Measurements from ENCODE around the gene BET1L.

The BET1L gene, protein sequence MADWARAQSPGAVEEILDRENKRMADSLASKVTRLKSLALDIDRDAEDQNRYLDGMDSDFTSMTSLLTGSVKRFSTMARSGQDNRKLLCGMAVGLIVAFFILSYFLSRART

DNA sequence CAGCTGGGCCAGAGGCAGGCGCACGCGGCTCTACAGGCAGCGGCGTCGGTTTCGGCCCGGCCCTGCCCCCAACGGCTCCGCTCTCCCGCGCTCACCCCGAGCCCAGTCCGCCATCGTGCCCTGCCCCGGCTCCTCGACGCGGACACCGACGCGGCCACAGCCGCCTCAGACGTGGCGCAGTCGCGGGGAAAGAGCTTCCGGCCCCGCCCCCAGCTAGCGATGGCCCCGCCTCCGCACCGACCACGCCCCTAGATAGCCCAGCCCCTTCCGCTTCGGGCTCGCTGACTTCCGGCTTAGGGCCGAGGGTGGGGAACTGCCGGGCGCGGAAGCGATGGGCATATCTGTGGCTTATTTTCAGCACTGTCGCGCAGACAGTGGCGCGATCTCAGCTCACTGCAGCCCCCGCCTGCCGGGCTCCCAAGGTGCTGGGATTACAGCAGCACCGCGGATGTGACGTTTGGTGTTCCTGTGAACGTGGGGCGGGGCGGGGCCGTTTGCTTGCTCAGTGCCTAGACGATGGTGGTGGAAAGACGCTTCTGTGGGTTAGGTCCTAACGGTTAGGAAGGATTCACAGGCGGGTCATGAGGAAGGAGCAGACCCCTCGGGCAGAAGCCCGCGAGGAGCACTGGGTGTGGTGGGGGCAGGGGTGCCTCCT, at the start of gene BET1L, which contains the start of gene RIC8A:
BET1L (minus strand) TSS at position 192 of the 655 bp plus-strand sequence; CDS start at position 114, 78 bp downstream.
RIC8A (plus strand) TSS at position 501 of the 655 bp plus-strand sequence. CDS start 1,147 bp downstream, outside the sequence.
- TF ChIP-seq, protein P1, sequence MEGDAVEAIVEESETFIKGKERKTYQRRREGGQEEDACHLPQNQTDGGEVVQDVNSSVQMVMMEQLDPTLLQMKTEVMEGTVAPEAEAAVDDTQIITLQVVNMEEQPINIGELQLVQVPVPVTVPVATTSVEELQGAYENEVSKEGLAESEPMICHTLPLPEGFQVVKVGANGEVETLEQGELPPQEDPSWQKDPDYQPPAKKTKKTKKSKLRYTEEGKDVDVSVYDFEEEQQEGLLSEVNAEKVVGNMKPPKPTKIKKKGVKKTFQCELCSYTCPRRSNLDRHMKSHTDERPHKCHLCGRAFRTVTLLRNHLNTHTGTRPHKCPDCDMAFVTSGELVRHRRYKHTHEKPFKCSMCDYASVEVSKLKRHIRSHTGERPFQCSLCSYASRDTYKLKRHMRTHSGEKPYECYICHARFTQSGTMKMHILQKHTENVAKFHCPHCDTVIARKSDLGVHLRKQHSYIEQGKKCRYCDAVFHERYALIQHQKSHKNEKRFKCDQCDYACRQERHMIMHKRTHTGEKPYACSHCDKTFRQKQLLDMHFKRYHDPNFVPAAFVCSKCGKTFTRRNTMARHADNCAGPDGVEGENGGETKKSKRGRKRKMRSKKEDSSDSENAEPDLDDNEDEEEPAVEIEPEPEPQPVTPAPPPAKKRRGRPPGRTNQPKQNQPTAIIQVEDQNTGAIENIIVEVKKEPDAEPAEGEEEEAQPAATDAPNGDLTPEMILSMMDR (conservative IDR thresholded peaks at IDR 0.05; ENCODE audit: low read depth, low read length), result no peak
- DNase-seq (ENCODE audit: low read depth), result peak; percentile 98
- peak within 1 kb of the TSS; percentile 92 for H3K4me3 ChIP-seq (ENCODE audit: low read length)

DNA sequence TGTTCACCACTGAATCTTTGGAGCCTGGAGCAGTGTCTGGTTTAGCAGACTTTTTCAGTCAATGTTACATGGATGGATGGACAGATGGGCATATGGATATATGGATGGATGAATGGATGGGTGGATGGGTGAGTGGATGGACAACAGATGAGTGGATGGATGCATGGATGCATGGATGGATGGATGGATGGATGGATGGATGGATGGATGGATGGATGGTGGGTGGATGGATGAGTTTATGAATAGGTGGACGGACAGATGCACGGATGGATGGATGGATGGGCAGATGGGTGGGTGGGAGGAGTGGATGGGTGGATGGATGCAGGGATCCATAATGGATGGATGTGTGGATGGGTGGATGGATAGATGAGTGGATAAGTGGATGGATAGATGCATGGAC, 48.6 kb upstream of the BET1L start:
- no peak for DNase-seq (ENCODE audit: low read depth)
- TF ChIP-seq, protein P1 (conservative IDR thresholded peaks at IDR 0.05; ENCODE audit: low read depth, low read length), result no peak
- H3K4me3 ChIP-seq (ENCODE audit: low read length), result no peak overlapping the region

DNA sequence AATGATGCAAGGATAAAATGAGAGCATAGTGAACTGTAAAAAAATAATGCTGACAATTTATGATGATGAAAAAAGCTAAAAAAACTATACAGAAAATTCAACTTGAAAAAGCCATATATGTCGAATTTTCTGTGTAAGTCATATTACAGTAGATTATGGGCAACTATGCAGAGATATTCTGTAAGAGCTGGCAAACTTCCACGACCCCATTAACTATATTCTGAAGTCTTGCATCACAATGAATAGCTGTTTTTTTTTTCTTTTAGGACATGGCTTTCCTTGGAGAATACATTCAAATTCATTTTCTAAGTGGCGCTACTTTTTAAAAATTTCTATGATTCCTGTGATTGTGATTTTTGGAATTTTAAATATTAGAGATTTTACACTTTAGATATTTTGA, 48.0 kb upstream of the BET1L start:
- TF ChIP-seq, protein P1 (conservative IDR thresholded peaks at IDR 0.05; ENCODE audit: low read depth, low read length), result no peak
- no peak for DNase-seq (ENCODE audit: low read depth)
- no peak overlapping the region for H3K4me3 ChIP-seq (ENCODE audit: low read length)

DNA sequence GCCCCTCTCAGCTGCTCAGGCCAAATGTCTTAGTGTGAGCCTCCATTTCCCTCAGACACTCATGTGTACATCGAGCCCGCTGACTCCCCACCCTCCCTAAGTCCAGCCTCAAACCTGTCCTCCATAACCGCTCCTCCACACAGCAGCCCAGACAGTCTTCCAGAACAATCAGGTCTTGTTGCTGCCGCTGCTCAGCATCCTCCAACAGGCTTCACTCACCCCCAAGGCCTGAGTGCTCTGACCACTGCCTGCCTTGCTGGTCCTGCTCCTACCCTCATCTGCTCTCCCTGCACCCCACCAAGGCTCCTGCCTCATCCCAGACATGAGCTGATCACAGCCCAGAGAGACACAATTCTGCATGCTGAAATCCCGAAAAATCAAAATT, 46.7 kb upstream of the BET1L start:
- DNase-seq (ENCODE audit: low read depth), result no peak
- TF ChIP-seq, protein P1 (conservative IDR thresholded peaks at IDR 0.05; ENCODE audit: low read depth, low read length), result no peak

DNA sequence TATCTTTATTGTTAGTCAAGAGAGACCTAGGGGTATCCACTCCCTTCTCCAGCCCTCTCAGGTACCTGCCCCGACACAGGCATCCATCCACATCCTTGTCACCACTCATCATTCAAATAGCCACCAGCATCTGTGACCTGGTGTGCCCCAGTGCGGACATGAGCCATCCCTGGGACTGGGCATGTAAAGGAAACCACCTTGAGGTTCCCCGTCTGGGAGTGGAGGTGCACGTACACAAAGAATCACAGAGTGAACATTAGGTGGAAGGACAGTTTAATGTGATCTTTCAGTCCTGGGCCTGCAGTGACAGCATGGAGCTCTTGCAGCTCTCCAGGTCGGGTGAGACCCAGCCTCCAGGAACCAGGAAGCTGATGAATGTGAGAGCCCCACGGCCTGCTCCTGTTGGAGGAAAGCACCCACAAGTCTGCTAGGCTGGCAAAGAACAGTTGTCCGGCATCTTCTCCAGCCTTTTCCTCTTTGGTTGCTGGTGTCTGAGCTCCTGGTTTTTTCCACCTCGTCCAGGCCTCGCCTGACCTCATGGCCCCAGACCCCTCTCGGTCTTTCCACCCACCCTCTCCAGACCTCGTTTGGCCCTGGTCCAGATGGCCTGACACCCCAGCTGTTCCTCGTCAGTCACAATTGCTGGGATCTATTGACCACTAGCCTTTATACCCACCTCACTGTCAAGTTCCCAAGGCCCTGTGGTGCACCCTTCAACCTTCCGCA, 46.1 kb upstream of the BET1L start:
- no peak for DNase-seq (ENCODE audit: low read depth)
- no peak overlapping the region for H3K4me3 ChIP-seq (ENCODE audit: low read length)
- TF ChIP-seq, protein P1 (conservative IDR thresholded peaks at IDR 0.05; ENCODE audit: low read depth, low read length), result no peak

More for the DNA sequence above, 46.7 kb upstream of the BET1L start:
- H3K4me3 ChIP-seq (ENCODE audit: low read length), result no peak overlapping the region

DNA sequence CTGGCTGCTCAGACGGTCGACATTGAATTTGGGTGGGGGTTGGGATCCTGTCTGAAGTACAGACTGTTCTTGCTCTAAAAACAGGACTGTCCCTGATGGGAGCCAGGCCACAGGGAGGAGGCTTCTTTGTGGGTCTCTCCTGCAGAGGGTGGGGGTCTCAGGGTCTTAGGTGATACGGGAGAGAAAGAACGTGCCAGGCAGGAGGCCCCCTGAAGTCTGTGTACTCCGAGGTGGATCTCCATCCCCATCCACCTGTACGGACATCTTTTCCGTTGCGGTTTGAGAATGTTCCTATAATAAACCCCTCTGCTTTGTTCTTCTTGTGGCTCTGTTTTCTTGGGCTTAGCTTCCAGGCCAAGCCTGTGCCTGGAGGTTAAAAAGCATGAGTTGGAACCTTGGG, 45.5 kb upstream of the BET1L start:
- no peak for DNase-seq (ENCODE audit: low read depth)
- no peak overlapping the region for H3K4me3 ChIP-seq (ENCODE audit: low read length)
- TF ChIP-seq, protein P1 (conservative IDR thresholded peaks at IDR 0.05; ENCODE audit: low read depth, low read length), result no peak

All from retinal pigment epithelial cell (primary cell).